Fibroblast of lung (primary cell): ENCODE results near the gene RCAN2.

Source experiments
- CTCF ChIP-seq, 2 donors: IDR thresholded peaks in 1 of 2; conservative IDR thresholded peaks in 1 of 2; 1 replicate in 1 of 2; 2 replicates in 1 of 2; pipeline ENCODE4 v1.5.1; 2011 to 2012; ENCODE audit warnings: low read length in 2 of 2, control low read depth in 1 of 2, inconsistent platforms in 1 of 2, low read depth in 1 of 2, mild to moderate bottlenecking in 1 of 2
- EZH2 ChIP-seq: IDR thresholded peaks from 2 replicates; pipeline ENCODE4 v1.5.1; 2012; ENCODE audit warnings: low read length, control low read depth, mild to moderate bottlenecking; ENCODE audit errors: missing control alignments

GRCh38 chr6:46444772-46445454 lies 46.3 kb downstream of the RCAN2 start:
- TF ChIP-seq CTCF (conservative IDR thresholded peaks at IDR 0.05 in 1 of 2, IDR thresholded peaks at IDR 0.05 in 1 of 2; ENCODE audit: low read depth in 1 of 2, low read length in 2 of 2) (no peak), EZH2 (no peak)
